HG03378 (cell line): ENCODE data around the gene DISP2.

Experiments used
- ATAC-seq: cut with Tn5 transposase; IDR thresholded peaks from one replicate; pipeline ENCODE4 v1.9.1; 2021; ENCODE audit warnings: mild to moderate bottlenecking, moderate library complexity; ENCODE audit not compliant: unreplicated experiment

DISP2 gene, protein sequence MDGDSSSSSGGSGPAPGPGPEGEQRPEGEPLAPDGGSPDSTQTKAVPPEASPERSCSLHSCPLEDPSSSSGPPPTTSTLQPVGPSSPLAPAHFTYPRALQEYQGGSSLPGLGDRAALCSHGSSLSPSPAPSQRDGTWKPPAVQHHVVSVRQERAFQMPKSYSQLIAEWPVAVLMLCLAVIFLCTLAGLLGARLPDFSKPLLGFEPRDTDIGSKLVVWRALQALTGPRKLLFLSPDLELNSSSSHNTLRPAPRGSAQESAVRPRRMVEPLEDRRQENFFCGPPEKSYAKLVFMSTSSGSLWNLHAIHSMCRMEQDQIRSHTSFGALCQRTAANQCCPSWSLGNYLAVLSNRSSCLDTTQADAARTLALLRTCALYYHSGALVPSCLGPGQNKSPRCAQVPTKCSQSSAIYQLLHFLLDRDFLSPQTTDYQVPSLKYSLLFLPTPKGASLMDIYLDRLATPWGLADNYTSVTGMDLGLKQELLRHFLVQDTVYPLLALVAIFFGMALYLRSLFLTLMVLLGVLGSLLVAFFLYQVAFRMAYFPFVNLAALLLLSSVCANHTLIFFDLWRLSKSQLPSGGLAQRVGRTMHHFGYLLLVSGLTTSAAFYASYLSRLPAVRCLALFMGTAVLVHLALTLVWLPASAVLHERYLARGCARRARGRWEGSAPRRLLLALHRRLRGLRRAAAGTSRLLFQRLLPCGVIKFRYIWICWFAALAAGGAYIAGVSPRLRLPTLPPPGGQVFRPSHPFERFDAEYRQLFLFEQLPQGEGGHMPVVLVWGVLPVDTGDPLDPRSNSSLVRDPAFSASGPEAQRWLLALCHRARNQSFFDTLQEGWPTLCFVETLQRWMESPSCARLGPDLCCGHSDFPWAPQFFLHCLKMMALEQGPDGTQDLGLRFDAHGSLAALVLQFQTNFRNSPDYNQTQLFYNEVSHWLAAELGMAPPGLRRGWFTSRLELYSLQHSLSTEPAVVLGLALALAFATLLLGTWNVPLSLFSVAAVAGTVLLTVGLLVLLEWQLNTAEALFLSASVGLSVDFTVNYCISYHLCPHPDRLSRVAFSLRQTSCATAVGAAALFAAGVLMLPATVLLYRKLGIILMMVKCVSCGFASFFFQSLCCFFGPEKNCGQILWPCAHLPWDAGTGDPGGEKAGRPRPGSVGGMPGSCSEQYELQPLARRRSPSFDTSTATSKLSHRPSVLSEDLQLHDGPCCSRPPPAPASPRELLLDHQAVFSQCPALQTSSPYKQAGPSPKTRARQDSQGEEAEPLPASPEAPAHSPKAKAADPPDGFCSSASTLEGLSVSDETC (N-terminal part only)

GRCh38 chr15:40357723-40358470, at the start of gene DISP2:
Gene DISP2 (plus strand): TSS chr15:40358219. CDS start chr15:40358322, 103 bp downstream.
- no peak for ATAC-seq

DNA sequence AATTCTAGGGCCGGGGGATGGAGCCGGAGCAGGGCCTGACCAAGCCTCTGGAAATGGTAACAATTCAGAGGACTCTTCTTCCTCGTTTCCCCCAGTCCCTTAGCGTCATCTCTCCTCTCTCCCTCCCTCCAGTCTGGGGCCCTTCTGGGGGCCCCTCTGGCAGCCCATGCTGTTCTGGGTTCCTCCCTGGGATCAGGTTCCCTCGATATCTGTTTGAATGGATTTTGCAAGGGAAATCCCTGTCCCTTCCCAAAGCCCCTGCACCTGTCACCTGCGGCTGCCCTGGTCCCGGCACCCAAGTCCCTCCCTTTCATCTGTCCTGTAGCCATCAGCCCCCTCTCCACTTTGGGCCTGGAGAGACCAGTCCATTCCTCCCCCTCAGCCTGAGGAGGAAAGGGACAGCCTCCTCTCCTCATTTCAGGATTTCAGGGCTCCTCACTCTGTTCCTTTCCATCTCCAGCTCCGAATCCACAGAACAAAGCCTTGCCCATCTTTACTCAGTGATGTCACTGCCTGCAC, 48.6 kb upstream of the DISP2 start:
- no peak for ATAC-seq

DNA sequence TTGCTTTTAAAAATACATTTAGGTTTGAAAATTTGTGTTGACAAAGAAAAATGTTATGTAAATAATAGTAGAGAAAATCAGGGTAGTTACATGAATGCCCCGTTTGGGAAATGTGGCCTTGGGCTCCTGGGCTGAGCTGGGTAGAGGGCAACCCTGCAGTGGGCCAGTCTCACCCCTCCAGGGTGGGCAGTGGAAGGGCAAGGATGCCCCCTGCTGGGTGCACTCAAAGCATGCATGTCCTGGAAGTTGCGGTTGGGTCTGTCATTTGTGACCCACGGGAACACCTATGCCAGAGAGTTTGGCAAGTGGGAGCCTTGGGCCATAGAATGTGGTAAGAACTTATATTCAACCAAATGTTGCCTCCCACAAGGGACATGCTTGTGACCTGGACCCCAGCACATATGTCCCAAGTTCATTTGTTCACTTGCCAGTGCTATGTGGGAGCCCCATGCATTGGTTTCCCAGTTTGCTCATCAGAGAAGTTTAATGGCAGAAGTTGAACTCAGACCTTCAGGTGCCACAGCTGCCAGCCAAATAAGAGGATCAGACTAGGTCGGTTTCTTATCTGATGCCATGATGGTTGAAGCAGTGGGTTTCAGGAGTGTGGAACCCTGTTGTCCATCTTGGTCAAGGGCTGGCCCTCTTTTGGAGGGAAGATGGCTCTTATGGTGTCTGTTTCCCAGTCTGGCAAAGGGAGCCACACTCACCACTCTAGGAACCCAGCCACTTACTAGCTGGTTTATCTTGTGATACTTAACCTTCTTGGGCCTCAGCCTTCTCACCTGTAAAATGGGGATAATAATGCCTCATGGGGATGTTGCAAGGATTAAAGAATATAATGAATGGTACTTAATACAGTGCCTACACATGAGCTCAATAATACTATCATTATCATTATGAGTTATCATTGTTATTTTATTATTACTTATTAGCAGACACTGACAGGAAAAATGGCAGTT, 47.7 kb upstream of the DISP2 start:
- ATAC-seq = no peak

GRCh38 chr15:40310993-40311392, 47.0 kb upstream of the DISP2 start:
- no peak for ATAC-seq

DNA sequence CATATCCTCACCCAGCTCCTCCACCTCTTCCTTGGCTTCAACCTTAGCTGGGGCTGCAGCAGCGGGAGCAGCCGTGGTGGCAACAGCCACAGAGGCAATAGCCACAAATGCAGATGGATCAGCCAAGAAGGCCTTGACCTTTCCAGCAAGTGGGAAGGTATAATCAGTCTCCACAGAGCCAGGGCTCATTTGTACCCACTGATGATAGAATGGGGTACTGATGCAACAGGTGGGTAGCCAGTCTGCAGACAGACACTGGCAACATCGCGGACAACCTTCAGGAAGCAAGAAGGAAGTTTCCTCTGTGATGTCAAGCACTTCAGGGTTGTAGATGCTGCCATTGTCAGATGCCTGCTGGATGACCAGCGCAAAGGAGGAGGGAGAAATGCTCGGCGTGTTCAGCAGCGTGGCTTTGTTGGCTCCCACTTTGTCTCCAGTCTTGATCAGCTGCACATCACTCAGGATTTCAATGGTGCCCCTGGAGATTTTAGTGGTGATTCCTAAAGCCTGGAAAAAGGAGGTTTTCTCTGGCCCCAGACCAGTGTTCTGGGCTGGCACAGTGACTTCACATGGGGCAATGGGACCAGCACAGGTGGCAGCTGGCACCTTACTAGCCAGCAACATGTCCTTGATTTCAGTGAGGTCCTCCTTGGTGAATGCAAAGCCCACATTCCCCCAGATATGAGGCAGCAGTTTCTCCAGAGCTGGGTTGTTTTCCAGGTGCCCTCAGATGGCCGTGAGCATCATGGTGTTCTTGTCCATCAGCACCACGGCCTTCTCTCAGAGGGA, 45.5 kb upstream of the DISP2 start:
- ATAC-seq = no peak

DNA sequence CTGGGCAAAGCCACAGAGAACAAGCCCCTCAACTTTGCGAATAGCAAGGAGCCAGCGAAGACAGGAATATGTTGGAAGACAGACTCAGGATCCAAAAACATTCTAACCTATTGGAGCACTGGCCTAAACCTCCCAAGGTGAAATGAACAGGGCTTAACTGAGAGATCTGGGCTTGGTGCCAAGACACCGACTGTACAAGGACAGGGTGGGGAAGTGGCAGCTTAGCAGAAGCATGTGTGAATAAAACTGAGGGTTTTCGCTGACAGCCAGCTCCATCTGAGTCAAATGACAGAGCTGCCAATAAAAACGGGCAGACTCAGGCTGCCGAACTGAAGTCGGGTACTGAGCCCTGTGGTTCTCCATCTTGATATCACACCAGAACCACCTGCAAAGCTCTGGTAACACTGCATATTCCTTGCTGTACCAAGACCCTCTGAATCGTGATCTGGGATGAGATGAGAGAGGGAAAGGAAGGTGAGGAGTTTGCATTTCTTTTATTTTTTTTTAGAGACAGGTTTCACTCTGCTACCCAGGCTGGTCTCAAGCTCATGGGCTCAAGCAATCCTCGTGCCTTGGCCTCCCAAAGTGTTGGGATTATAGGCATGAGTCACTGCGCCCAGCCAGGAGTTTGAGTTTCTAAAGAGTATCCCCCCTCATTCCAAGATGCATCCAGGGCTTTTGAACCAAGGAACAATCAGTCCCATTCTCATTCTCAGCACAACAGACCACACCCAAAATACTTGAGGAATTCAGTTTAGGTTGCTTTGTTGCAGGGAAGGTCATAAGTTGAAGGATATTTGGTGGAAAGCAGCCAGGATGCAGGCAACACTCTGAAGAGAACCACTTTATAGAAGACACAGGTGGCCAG, 44.3 kb upstream of the DISP2 start:
- no peak for ATAC-seq

DNA sequence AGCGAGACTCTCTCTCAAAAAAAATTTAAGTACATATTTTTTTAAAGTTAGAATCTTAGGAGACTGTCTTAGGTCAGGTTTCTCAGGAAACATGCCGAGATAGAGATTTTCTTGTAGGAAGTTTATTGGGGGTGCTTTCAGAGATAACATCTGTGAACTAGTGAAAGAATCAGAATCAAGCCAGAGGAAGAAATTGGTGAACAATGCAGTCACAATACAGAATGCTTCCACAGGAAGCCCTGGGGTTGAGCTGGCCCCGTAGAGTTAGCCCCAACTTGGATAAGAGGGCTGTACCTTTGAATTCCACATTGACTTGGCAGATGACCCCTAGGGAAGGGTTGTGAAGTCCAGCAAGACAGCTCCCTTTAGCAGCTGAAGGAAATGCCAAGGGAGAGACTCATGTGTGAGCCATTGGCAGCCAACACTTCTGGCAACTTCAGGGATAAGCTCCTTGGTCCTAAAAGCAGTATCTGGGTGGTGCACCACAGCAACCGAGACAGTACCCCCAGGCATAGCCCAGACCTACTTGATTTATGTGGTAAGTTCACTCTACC, 43.2 kb upstream of the DISP2 start:
- no peak for ATAC-seq

DNA sequence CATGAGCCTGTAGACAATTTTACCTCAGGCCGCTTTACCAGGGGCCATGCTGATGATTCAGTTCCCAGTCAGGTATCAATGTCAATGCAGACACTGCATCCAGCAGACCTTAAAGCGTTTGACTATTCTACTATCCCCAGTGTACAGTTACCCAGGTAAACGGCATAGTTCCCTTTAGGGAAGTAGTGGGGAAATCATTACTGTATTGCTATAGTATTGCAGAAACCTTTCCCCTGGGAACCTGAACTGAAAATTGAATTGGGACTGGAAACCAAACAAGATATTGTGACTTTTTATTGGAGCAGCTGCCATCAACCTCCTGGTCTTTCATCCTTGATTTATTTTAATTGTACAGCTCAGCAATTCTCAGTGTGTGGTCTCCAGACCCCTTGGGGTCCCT, 41.1 kb upstream of the DISP2 start:
- no peak for ATAC-seq

DNA sequence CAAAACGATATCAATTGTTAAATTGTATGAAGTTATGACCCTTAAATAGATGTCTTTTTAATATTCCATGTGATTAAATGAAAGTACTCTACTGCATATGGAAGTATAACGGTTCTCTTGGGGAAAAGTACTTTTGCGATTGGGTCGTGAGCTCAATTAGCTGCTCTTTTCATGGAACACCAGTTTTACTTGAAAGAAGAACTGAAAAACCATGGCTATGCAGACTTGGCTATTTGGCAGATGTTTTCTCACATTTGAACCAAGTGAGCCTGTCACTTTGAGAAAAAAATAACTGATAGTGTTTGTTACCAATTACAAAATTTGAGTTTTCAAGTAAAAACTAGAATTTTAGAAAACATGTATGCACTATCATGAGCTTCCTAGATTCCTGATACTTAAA, 40.4 kb upstream of the DISP2 start:
- no peak for ATAC-seq

- ATAC-seq = no peak
Observed at GRCh38 chr15:40320409-40320808, 37.6 kb upstream of the DISP2 start.

DNA sequence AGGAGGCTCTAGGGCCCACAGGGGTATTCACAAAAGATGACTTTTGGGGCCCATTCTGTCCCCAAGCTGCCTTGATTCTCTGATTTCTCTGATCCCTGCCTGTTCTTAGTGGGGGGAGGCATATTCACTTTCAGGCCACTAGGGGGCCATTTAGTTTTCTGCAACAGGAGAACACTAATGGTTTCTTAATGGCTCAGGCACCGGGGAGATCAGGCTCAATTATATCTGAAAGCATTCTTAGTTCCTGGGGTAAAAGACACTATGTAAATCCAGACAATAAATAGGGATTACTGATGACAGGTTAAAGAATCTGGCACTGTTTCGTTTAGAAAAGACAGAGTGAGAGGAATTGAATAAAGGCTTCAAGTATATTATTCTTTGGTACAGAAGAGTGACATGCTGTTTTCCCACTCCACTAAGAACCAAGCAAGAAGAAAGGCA, 37.1 kb upstream of the DISP2 start:
- ATAC-seq = no peak

DNA sequence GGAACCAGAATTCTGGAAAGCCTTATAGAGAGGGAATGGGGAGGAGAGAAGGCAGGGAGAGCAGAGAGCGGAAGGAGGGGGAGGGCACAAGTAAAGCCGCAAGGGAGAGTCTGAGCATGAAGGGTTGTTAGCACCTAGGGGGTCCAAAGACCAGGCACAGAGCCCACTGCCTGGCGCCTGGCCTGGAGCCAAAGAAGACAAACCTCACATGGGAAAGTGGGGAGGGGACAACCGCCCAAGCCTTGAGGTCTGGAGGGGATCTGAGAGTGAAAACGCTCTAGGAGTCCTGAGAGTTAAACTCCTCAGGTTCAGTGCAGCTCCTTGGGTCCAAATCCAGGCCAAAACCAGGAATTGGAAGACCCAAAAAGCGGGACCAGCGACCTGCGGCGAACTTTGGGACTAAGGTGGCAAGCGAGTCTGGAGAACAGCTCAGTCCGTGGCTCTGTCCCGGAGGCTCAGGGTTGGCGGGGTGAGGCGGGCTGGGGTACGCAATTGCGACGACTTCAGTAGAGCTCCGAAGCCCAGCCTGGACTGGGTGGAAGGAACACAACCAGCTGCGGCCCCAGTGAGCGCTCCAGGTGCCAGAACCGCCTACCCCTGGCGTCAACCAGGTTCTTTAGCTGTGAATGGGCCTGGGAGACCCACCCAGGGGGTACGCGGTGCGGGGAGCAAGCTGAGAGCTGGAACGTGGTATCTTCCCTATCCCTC, 35.3 kb upstream of the DISP2 start:
- ATAC-seq = no peak

DNA sequence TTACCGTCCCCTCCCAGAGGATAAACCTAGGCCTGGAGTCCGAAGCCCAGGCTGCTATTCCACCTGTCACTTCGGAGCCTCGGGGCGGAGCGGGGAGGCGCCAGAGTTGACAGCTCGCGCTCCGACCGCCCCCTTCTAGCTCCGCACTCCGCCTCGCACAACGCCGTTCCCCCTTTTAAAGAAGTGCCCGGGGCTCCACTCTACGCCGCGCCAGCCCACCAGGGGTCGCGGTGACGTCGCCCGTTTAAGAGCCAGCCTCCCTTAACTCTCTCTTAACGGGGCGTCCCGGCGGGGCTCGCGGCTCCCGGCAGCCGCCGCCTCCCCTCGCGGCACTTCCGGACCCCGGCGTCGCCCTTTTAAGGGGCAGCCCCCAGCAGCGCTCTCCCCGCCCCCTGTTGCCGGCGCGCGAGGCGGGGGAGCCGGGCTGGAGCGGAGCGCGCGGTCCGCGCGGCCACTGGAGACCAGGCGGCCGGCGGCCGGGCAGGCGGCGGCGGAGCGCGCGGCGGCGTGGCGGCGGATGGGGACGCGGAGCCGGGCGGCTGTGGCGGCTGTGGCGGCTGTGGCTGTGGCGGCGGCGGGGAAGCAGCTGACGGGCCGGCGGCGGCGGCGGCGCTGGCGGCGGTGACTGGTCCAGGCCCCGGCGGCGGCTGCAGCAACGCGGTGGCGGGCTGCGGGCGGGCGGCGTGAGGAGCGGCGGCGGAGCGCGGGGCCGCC, 34.6 kb upstream of the DISP2 start, which contains the start of gene INAFM2:
INAFM2 (plus strand) TSS at position 454 of the 714 bp plus-strand sequence. CDS start 364 bp downstream, outside the sequence.
- peak; percentile 74 for ATAC-seq

- ATAC-seq = no peak
Observed at GRCh38 chr15:40323953-40324937, 33.8 kb upstream of the DISP2 start.
